ENCODE data around the gene SPRY1. TPM values are rescaled to one million over a fixed set of nuclear protein-coding genes. Genes with fewer than 3 reads are reported as not detected.

SPRY1 gene
- total RNA-seq, 1 experiment from 2014 or later, result 76.3 TPM

DNA sequence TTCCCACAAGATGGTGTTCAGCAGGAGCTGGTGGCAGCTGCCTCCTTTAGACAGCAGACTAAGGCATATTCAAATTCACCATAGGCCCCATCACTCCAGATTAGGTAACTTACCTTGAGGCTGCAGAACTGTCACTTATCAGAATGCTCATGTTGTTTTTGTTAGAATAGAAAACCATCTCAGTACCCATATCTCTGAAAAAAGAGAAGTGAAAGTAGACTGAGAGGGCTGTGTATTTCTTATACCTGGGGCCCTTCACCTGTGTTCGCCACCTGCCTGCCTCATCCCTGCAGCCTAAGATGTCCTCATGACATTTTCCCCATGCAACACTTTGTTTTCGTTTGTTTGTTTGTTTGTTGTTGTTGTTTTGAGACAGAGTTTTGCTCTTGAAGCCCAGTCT is 32.9 kb upstream of the SPRY1 start:
- no peak overlapping the region for H4K91ac ChIP-seq (ENCODE audit: insufficient read length, low read depth, low read length)
- H3K4me1 ChIP-seq (ENCODE audit: insufficient read depth, low read length), result no peaks in the 10 kb centered on the region
- no peaks in the 10 kb centered on the region for H3K23me2 ChIP-seq (ENCODE audit: insufficient read length, low read depth, low read length, poor library complexity, severe bottlenecking)
- no peaks in the 10 kb centered on the region for H3K79me2 ChIP-seq (ENCODE audit: insufficient read depth, low read length)
- Mint-ChIP-seq H3K4me3 (no peak overlapping the region), H3K27me3 (ENCODE audit: low read depth) (no peaks in the 10 kb centered on the region), H3K36me3 (ENCODE audit: insufficient read depth in 1 of 3, low read depth in 3 of 3) (peaks cover 4 to 19% (median 8%) of the 10 kb centered on the region in 3 experiments; a peak in 5 of 7 replicates), H3K9me3 (peaks cover 15 to 16% of the 10 kb centered on the region in 2 experiments), H3K4me1 (peaks cover 11 to 12% of the 10 kb centered on the region in 2 experiments), H3K27ac (0 out of 7 replicates have a peak overlapping the region, but pooled peaks of 1 of the 3 experiments have one; percentile 41)
- H4K20me1 ChIP-seq (ENCODE audit: control insufficient read depth, insufficient read depth, insufficient read length), result no peaks in the 10 kb centered on the region
- H2BK5ac ChIP-seq (ENCODE audit: insufficient read length, low read length), result no peak overlapping the region
- H3K14ac ChIP-seq (ENCODE audit: insufficient read depth, low read length), result no peak overlapping the region
- H2BK120ac ChIP-seq (ENCODE audit: low read depth, low read length, poor library complexity, severe bottlenecking), result no peak overlapping the region
- H3K9ac ChIP-seq (ENCODE audit: extremely low read depth, insufficient read length, low read length), result no peak overlapping the region
- H2AFZ ChIP-seq (ENCODE audit: low read length), result no peak overlapping the region
- no peaks in the 10 kb centered on the region for H3K27me3 ChIP-seq (ENCODE audit: insufficient read depth, low read length)
- H3K56ac ChIP-seq (ENCODE audit: insufficient read length, low read depth, low read length), result no peak overlapping the region
- no peak for DNase-seq
- H3K27ac ChIP-seq (ENCODE audit: insufficient read length, low read depth, low read length), result no peak overlapping the region
- H3K79me1 ChIP-seq (ENCODE audit: insufficient read depth, low read depth, low read length, poor library complexity, severe bottlenecking), result no peaks in the 10 kb centered on the region
- no peak overlapping the region for H3K4ac ChIP-seq (ENCODE audit: low read depth, low read length)
- no peak overlapping the region for H3T11ph ChIP-seq (ENCODE audit: low read length)
- no peak overlapping the region for H4K5ac ChIP-seq (ENCODE audit: insufficient read length, low read depth, low read length)
- TF ChIP-seq, protein P1, sequence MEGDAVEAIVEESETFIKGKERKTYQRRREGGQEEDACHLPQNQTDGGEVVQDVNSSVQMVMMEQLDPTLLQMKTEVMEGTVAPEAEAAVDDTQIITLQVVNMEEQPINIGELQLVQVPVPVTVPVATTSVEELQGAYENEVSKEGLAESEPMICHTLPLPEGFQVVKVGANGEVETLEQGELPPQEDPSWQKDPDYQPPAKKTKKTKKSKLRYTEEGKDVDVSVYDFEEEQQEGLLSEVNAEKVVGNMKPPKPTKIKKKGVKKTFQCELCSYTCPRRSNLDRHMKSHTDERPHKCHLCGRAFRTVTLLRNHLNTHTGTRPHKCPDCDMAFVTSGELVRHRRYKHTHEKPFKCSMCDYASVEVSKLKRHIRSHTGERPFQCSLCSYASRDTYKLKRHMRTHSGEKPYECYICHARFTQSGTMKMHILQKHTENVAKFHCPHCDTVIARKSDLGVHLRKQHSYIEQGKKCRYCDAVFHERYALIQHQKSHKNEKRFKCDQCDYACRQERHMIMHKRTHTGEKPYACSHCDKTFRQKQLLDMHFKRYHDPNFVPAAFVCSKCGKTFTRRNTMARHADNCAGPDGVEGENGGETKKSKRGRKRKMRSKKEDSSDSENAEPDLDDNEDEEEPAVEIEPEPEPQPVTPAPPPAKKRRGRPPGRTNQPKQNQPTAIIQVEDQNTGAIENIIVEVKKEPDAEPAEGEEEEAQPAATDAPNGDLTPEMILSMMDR (conservative IDR thresholded peaks at IDR 0.05), result no peak
- no peak overlapping the region for H3K23ac ChIP-seq (ENCODE audit: insufficient read length, low read depth, low read length)
- H3K18ac ChIP-seq (ENCODE audit: insufficient read length, low read depth, low read length), result no peak overlapping the region
- H4K8ac ChIP-seq (replicated peaks; ENCODE audit: insufficient read length, low read depth, low read length), result no peak overlapping the region
- WGBS (ENCODE audit: extremely low coverage, insufficient read length, low lambda C conversion rate), result no CpG with 5 or more reads among the region's 2 CpGs
- H2BK12ac ChIP-seq (ENCODE audit: insufficient read length, low read depth, low read length), result no peak overlapping the region
- no peaks in the 10 kb centered on the region for H3K9me3 ChIP-seq (ENCODE audit: control insufficient read depth, low read depth, low read length)
- H2BK15ac ChIP-seq (ENCODE audit: low read depth, low read length), result no peak overlapping the region
- no peak overlapping the region for H2BK20ac ChIP-seq (ENCODE audit: low read depth, low read length, poor library complexity, severe bottlenecking)
- no peak overlapping the region for H3K4me2 ChIP-seq (ENCODE audit: insufficient read depth, insufficient read length, low read length)
- no peak overlapping the region for H2AK5ac ChIP-seq (ENCODE audit: insufficient read length, low read length)

All from H9 (cell line).